Epithelial cell of esophagus (primary cell): ENCODE measurements around the gene ARID5B.

Experiments used
- DNase-seq: peaks from one replicate; pipeline ENCODE4 v3.0.0; 2010; ENCODE audit warnings: low read depth
- H3K4me3 ChIP-seq: 2 replicates; pipeline ENCODE4 v1.5.1; 2011; ENCODE audit warnings: mild to moderate bottlenecking, low read length, control low read depth
- CTCF ChIP-seq: IDR thresholded peaks from 2 replicates; pipeline ENCODE4 v1.5.1; 2011; ENCODE audit warnings: low read depth, mild to moderate bottlenecking, low read length, control low read depth, inconsistent platforms; ENCODE audit not compliant: insufficient read depth; ENCODE audit errors: missing control alignments

Gene ARID5B

GRCh38 chr10:61899997-61900828 lies 1.3 kb upstream of the ARID5B start:
- H3K4me3 ChIP-seq = peak overlapping the region; percentile 79
- TF ChIP-seq CTCF = no peak
- peak; percentile 86 for DNase-seq

- H3K4me3 ChIP-seq = peak overlapping the region; percentile 79
- peak; percentile 30 for DNase-seq
- no peak for TF ChIP-seq CTCF
Observed at GRCh38 chr10:61901829-61902444, 438 bp downstream of the ARID5B start.

GRCh38 chr10:61902445-61903220 lies 1.1 kb downstream of the ARID5B start:
- peak overlapping the region; percentile 79 for H3K4me3 ChIP-seq
- peak; percentile 93 for DNase-seq
- TF ChIP-seq CTCF = peak; percentile 14

GRCh38 chr10:61903221-61903927 lies 1.9 kb downstream of the ARID5B start:
- peak; percentile 22 for TF ChIP-seq CTCF
- peak overlapping the region; percentile 79 for H3K4me3 ChIP-seq
- DNase-seq = peak; percentile 67

GRCh38 chr10:61903928-61904344 lies 2.4 kb downstream of the ARID5B start:
- DNase-seq = no peak
- H3K4me3 ChIP-seq = peak overlapping the region; percentile 79
- TF ChIP-seq CTCF = no peak
